T follicular helper cell (primary cell): ENCODE measurements around the gene GRK6.
"Not testable (repeated sequence)": the region's sequence is repeated elsewhere in the genome, so short reads cannot be mapped to it uniquely, and the experiment has no call there.

Experiments used
- DNase-seq: peaks from one replicate; pipeline ENCODE4 v3.0.0-alpha.2; 2020; ENCODE audit warnings: low read depth

Gene GRK6

GRCh38 chr5:177399997-177400868, 26.2 kb upstream of the GRK6 start, which contains the start of gene PFN3:
Gene PFN3, minus strand, starts transcription at chr5:177400661. Its CDS starts 85 bp downstream, at chr5:177400576.
- DNase-seq, result no peak

- DNase-seq, result peak; percentile 63
These were observed 24.0 kb upstream of the GRK6 start for GRCh38 chr5:177402271-177403043.

GRCh38 chr5:177403102-177403791, 23.2 kb upstream of the GRK6 start:
- peak; percentile 52 for DNase-seq

GRCh38 chr5:177403792-177404640, 22.5 kb upstream of the GRK6 start:
- peak; percentile 75 for DNase-seq

GRCh38 chr5:177404641-177405179, 21.8 kb upstream of the GRK6 start:
- DNase-seq, result no peak

- DNase-seq, result no peak
These were observed 21.2 kb upstream of the GRK6 start for GRCh38 chr5:177405312-177405711.

GRCh38 chr5:177405805-177406204, 20.7 kb upstream of the GRK6 start:
- no peak for DNase-seq

GRCh38 chr5:177409043-177409801, 17.3 kb upstream of the GRK6 start, which contains the start of gene F12:
Gene F12, minus strand, starts transcription at chr5:177409564. Its CDS starts 37 bp downstream, at chr5:177409527.
- no peak for DNase-seq

- no peak for DNase-seq
These were observed 15.9 kb upstream of the GRK6 start for GRCh38 chr5:177410575-177410974.

GRCh38 chr5:177412603-177413233, 13.8 kb upstream of the GRK6 start:
- DNase-seq, result no peak

GRCh38 chr5:177414481-177414880, 12.0 kb upstream of the GRK6 start:
- DNase-seq, result no peak

GRCh38 chr5:177417081-177417480, 9.4 kb upstream of the GRK6 start:
- not testable (repeated sequence) for DNase-seq

- DNase-seq, result no peak
These were observed 7.4 kb upstream of the GRK6 start for GRCh38 chr5:177419046-177419445.

GRCh38 chr5:177420472-177420871, 6.0 kb upstream of the GRK6 start:
- DNase-seq, result not testable (repeated sequence)

- DNase-seq, result no peak
These were observed 5.2 kb upstream of the GRK6 start for GRCh38 chr5:177421062-177421798.

- no peak for DNase-seq
These were observed 2.8 kb upstream of the GRK6 start for GRCh38 chr5:177423671-177424070.

- DNase-seq, result no peak
These were observed 1.2 kb upstream of the GRK6 start for GRCh38 chr5:177425196-177425800.

GRCh38 chr5:177425801-177426565, 493 bp upstream of the GRK6 start:
- DNase-seq, result peak; percentile 100
